ENCODE data around the gene CR1L.
"Not testable (repeated sequence)": the region's sequence is repeated elsewhere in the genome, so short reads cannot be mapped to it uniquely, and the experiment has no call there.

The CR1L gene

GRCh38 chr1:207644852-207645634, at the start of gene CR1L:
TSS of gene CR1L (plus strand) at chr1:207645133. CDS start at chr1:207645234, 101 bp downstream.
- no peak for DNase-seq (ENCODE audit: low read depth)

GRCh38 chr1:207603777-207604176, 41.2 kb upstream of the CR1L start:
- no peak for DNase-seq (ENCODE audit: low read depth)

- DNase-seq (ENCODE audit: low read depth): no peak
These were observed 39.2 kb upstream of the CR1L start for GRCh38 chr1:207605444-207606361.

- DNase-seq (ENCODE audit: low read depth): no peak
These were observed 38.6 kb upstream of the CR1L start for GRCh38 chr1:207606362-207606755.

- no peak for DNase-seq (ENCODE audit: low read depth)
These were observed 32.2 kb upstream of the CR1L start for GRCh38 chr1:207612762-207613161.

- DNase-seq (ENCODE audit: low read depth): peak; percentile 14
These were observed 24.9 kb upstream of the CR1L start for GRCh38 chr1:207619871-207620542.

- no peak for DNase-seq (ENCODE audit: low read depth)
These were observed 24.4 kb upstream of the CR1L start for GRCh38 chr1:207620543-207620893.

- not testable (repeated sequence) for DNase-seq (ENCODE audit: low read depth)
These were observed 19.3 kb upstream of the CR1L start for GRCh38 chr1:207625504-207626071.

GRCh38 chr1:207626972-207627337, 18.0 kb upstream of the CR1L start:
- DNase-seq (ENCODE audit: low read depth): no peak

GRCh38 chr1:207627496-207627895, 17.4 kb upstream of the CR1L start:
- no peak for DNase-seq (ENCODE audit: low read depth)

GRCh38 chr1:207628776-207629175, 16.2 kb upstream of the CR1L start:
- no peak for DNase-seq (ENCODE audit: low read depth)

- no peak for DNase-seq (ENCODE audit: low read depth)
These were observed 13.8 kb upstream of the CR1L start for GRCh38 chr1:207631137-207631536.

GRCh38 chr1:207633226-207633625, 11.7 kb upstream of the CR1L start:
- no peak for DNase-seq (ENCODE audit: low read depth)

GRCh38 chr1:207633699-207634289, 11.1 kb upstream of the CR1L start:
- not testable (repeated sequence) for DNase-seq (ENCODE audit: low read depth)

- not testable (repeated sequence) for DNase-seq (ENCODE audit: low read depth)
These were observed 10.6 kb upstream of the CR1L start for GRCh38 chr1:207634293-207634692.

- not testable (repeated sequence) for DNase-seq (ENCODE audit: low read depth)
These were observed 9.3 kb upstream of the CR1L start for GRCh38 chr1:207635569-207636186.

GRCh38 chr1:207638487-207639145, 6.3 kb upstream of the CR1L start:
- DNase-seq (ENCODE audit: low read depth): not testable (repeated sequence)

GRCh38 chr1:207639362-207639761, 5.6 kb upstream of the CR1L start:
- DNase-seq (ENCODE audit: low read depth): not testable (repeated sequence)

- DNase-seq (ENCODE audit: low read depth): no peak
These were observed 624 bp upstream of the CR1L start for GRCh38 chr1:207644166-207644851.

GRCh38 chr1:207645635-207646081, 725 bp downstream of the CR1L start:
- DNase-seq (ENCODE audit: low read depth): no peak

All from non-pigmented ciliary epithelial cell (primary cell).